Heart left ventricle (tissue), 13 donors: ENCODE measurements around the gene NDRG4.

Source experiments
- CTCF ChIP-seq, 12 donors: fragments of 200-600 bp; sonication (generic) in 4 of 12; IDR thresholded peaks; one replicate each; pipeline versions ENCODE4 v1.5.0 to v1.8.0; 2018 to 2022; ENCODE audit warnings: antibody characterized with exemption in 12 of 12, mild to moderate bottlenecking in 5 of 12
- POLR2A ChIP-seq, 2 donors: fragments of 450-650 bp; IDR thresholded peaks; one replicate each; pipeline ENCODE4 v1.6.1; 2017; ENCODE audit warnings: antibody characterized with exemption in 2 of 2, mild to moderate bottlenecking in 2 of 2, moderate library complexity in 2 of 2
- donor health status: ischemic (EF 13 %, LVEDD 7.1; RV severe dilation, severe dysfunction).
- donor health status: DM: no; HTN: yes; CAD: no.
- donor health status: DM: no; HTN: no; CAD: no.
- donor health status: ischemic (EF 25% LVEDD 6.9; RV normal size, moderate dysfunction).
- donor health status: ischemic (EF 25% LVEDD 5.7; RV mildly dilated, moderate dysfunction).
- donor health status: ischemic (EF 35%, LVEDD 5.7; RV mildly dilated, moderate dysfunction).
- donor health status: nonischemic (EF 11% LVEDD 7.7; RV severe dilation, severe dysfunction).
- donor health status: DM: yes; HTN: yes; CAD: no.
- donor health status: PGD.
- donor health status: ischemic (EF 29% LVEDD 5.4; RV normal size, mild dysfunction).
- donor health status: nonischemic (EF 23%, LVEDD 6.1; RV moderate dilation, normal function).

- TF ChIP-seq CTCF (IDR thresholded peaks at IDR 0.05) (no peak), POLR2A (IDR thresholded peaks at IDR 0.05) (no peak)
These were observed 35.2 kb downstream of the NDRG4 start for GRCh38 chr16:58535100-58535499.
